ENCODE data around the gene CFAP92. TPM values are rescaled to one million over a fixed set of nuclear protein-coding genes. Genes with fewer than 3 reads are reported as not detected.

The CFAP92 gene, protein sequence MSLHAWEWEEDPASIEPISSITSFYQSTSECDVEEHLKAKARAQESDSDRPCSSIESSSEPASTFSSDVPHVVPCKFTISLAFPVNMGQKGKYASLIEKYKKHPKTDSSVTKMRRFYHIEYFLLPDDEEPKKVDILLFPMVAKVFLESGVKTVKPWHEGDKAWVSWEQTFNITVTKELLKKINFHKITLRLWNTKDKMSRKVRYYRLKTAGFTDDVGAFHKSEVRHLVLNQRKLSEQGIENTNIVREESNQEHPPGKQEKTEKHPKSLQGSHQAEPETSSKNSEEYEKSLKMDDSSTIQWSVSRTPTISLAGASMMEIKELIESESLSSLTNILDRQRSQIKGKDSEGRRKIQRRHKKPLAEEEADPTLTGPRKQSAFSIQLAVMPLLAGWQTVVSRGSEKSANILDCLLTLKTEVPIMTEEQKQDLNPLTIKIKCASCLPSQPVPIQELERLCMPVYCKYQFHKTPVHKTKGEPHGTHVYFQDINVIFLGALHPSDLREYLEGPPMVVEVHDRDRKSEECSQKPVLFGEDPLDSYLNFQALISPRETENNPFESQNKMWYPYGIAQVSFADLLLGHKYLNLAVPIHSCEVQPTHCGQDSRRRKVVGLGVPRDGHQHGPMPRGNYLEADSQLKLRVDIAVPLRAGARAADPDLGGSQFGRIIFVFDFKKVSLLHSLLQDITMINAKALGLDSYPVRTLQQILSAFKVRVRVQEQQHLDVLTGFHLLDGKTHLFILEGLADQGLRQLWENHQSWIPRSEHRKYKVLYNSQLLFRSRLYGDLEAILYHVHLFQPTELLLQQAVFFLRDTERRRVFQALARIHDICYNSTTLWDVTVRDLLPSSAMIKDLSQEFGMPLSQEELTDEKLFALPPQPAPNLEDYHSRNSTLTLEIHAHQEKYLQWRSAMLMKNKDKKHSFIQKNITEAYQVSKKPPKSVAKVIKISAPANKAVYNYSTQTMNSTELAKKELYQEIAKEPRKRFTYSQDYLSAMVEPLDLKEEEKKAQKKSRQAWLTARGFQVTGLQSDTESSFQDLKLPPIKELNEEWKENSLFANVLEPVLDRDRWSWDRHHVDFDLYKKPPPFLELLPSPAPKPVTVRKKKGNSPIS
- under 0.01 and 0.05 TPM in 2 replicates for total RNA-seq

DNA sequence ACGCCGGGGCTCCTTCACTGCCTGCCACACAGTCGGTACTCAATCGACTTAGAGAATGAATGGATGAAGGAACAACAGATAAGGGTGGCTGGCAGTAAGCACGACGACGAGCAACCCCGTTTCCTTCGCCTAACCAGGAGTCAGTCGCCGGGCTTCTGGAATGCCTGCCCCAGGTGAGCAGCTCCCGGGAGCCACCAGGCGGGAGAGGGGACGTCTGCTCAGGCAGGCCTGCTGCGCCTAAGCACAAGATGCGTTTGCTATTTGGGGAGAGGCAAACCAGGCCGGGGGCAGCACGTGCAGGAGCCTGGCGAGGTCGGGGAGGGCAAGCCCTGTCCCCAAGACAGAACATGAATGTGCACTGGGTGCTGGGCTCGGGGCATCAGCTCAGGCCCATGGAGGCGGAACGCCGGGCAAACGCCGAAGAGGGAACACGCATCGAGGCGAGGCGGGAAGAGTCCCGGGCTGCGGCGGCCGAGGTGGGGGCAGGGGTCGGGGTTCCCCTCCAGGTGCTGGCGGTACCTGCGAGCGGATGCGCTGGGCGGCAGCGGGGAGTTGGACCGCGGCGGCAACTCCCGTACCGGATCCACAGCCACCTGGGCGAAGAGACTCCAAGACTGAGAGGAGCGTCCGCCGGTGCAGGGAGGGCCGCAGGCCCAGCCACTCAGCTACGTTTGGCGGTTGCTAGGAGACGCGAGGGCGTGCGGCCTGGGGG is at the start of gene CFAP92:
Gene CFAP92, minus strand, starts transcription at position 616 of the 712 bp plus-strand sequence. CDS start 772 bp downstream, outside the sequence.

DNA sequence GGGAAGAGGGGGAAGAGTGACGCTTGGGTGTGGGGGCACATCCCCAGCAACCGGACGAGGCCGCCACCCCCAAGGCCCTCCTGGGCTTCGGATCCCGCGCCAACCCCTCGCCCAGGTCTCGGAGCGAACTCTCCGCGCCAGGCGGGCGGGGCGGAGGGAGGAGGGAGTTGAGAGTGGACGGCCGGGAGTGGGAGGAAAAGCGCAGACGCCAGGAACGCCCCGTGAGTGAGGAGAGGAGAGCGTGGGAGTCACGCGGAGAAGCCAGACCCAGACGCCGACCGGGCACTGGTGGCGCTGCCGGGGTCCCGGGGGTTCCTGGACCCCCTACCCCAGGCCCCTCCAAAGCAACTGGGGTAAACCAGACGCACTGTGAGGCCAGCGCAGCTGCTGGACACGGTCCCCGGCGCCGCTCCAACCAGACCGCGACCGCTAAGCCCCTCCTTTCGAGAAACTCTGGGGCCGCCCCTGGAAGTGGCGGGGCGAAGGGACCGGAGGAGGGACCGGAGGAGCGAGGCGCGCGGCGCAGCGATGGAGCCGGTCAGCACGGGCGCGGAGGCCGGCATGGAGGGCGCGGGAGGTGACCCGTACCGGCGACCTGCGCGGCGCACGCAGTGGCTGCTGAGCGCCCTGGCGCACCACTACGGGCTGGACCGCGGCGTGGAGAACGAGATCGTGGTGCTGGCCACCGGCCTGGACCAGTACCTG is 7.4 kb upstream of the CFAP92 start, which contains the start of gene EFCC1:
Gene EFCC1, plus strand, starts transcription at position 204 of the 705 bp plus-strand sequence. Its CDS starts 325 bp downstream, at position 529.

DNA sequence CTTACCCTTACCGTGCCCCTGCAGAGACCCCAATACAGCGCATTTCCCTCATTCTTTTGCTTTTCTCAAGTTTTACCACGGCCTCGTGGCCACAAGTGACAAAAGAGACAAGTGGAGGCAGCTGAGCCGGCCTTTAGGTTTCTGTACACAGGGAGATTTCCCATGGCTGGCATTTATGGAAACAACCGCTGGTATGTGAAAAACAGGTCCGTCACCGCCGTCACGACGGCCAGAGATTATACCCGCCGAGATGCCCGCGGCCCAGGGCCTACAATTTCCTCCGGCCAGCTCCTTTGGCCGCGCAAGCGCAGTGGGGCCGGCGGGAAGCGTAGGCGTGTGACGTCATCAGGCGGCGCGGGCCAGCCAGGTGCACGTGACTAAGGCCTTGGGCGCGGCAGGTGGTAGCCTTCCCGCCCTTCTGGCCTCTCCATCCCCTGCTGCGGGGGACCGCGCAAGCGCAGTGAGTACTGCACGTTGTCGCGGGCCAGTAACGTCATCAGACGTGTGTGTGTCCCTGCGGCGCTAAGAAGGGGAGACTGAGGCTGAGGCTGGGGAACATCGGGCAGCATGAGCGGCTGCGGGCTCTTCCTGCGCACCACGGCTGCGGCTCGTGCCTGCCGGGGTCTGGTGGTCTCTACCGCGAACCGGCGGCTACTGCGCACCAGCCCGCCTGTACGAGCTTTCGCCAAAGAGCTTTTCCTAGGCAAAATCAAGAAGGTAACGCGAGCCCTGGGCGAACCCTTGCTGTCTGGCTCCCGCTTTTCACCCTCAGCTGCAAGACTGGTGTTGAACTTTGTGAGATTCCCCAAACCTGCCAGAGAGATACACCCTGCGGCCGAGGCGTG is 114.5 kb downstream of the CFAP92 start, which contains the start of gene ACAD9:
Gene ACAD9, plus strand, starts transcription at position 496 of the 845 bp plus-strand sequence. Its CDS starts 72 bp downstream, at position 568.

Other genes starting within 250 kb of the CFAP92 start
- 34.4 and 41.1 TPM in 2 replicates for gene ACAD9, start 114.5 kb downstream of the CFAP92 start, total RNA-seq
- gene EFCC1, start 7.2 kb upstream of the CFAP92 start, total RNA-seq, result not detected in 2 replicates
- not detected in 2 replicates for gene GP9, start 66.7 kb upstream of the CFAP92 start, total RNA-seq
- 10.7 and 33.1 TPM in 2 replicates for gene RAB43, start 127.7 kb upstream of the CFAP92 start, total RNA-seq
- 21.4 and 22.9 TPM in 2 replicates for gene ISY1, start 167.0 kb upstream of the CFAP92 start, total RNA-seq
- gene CNBP, start 189.8 kb upstream of the CFAP92 start, total RNA-seq, result 187 and 233 TPM in 2 replicates

Measured in smooth muscle cell of the umbilical artery (primary cell).